GM11168 (cell line): ENCODE measurements around the gene TPRA1.

ENCODE experiments used
- in situ Hi-C: fragments of 300-500 bp; cut with MboI; formaldehyde crosslinking; loops from one replicate; pipeline ENCODE4 v1.12.0; 2022; ENCODE audit warnings: low sequenced_read_pairs; ENCODE audit not compliant: unreplicated experiment

TPRA1 gene

DNA sequence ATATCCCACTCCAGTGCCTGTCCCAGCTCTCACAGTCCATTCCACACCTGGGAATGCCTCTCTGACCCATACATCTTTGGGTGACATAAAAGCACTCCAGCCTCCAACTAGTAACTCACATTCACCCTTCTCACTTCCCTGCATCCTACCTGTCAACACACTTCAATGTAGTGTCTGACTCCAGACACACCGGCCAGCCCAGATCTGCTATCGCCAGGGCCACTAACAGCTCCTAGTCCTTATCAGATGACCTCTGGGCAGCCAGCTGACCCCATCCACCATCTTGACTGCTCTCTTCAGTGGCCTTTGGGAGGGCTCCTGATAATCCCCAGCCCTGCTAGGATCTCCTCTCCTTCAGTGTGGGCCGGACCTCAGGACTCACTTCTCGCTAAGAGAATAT, 4.8 kb upstream of the TPRA1 start:
- in situ Hi-C loops: no loop called here

GRCh38 chr3:127593178-127593577, 2.6 kb upstream of the TPRA1 start:
- in situ Hi-C loops: no loop called here

DNA sequence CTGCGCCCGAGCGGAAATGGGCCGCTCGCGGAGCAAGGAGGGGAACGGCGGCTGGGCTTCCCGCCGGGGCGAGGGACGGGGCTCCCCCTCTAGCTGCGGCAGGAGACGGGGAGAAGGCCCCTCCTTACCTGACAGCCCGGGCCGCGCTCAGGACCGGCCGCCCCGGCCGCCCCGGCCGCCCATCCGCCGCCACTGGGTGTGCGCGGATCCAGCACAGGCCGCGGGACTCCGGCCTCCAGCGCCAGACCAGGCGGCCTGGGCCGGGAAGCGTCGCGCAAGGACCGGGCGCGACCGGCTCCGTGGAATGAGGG, 296 bp downstream of the TPRA1 start:
- in situ Hi-C loops: no loop called here

- in situ Hi-C loops: no loop called here
Observed at GRCh38 chr3:127589600-127590281, 792 bp downstream of the TPRA1 start.

DNA sequence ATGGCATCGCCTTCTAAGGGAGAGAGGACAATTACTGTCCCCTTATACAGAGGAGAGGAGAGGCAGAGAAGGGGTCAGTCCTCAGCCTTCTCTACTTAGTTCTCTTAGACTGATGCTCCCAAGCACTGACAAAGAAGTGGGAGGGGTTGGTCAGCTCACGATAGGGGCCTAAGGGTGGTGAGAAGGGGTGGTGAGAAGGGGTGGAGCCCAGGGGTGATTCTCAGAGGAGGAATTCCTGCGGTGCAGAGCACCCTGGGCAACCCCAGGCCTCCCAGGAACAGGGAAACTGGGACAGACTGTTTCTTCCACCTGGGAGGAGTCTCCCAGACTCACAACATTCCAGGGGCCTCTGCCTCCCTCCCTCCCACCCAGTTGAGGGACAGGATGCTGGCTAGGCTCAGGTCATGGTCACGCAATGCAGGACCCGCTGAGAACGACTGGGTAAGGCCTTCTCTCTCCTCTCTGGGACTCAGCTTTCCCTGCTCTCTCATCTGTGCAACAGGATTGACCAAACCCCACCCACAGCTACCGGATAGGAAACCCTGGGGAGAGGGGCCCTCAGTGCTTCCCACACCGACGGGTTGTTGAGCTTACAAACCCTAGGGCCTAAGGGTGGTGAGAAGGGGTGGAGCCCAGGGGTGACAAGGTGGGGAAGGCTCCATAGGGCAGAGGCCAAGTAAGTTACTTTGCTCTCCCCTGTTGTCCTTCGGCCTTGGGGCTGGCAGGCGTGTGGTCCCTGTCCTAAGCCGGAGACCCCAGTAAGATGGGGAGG, 1.5 kb downstream of the TPRA1 start:
- in situ Hi-C loops: no loop called here

DNA sequence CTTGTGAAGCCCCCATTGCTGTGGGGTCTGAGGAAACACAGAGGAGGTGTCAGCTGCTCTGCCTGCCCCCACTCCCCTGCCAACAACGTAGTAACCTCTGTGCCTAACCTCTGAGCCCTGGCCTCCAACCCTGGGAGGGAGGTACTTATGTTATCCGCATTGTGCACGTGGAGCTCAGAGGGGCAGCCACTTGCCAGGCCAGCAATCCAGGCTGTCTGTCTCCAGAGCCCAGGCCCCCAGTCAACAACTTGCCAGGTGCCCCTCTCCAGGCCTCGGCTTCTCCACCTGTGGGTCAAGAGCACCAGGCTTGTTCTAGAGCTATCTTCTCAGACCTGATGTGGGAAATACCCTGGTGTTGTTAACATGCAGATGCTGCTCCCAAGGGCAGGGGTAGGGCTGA, 2.7 kb downstream of the TPRA1 start:
- in situ Hi-C loops: no loop called here

GRCh38 chr3:127585813-127586413, 4.6 kb downstream of the TPRA1 start:
- in situ Hi-C loops: no loop called here

DNA sequence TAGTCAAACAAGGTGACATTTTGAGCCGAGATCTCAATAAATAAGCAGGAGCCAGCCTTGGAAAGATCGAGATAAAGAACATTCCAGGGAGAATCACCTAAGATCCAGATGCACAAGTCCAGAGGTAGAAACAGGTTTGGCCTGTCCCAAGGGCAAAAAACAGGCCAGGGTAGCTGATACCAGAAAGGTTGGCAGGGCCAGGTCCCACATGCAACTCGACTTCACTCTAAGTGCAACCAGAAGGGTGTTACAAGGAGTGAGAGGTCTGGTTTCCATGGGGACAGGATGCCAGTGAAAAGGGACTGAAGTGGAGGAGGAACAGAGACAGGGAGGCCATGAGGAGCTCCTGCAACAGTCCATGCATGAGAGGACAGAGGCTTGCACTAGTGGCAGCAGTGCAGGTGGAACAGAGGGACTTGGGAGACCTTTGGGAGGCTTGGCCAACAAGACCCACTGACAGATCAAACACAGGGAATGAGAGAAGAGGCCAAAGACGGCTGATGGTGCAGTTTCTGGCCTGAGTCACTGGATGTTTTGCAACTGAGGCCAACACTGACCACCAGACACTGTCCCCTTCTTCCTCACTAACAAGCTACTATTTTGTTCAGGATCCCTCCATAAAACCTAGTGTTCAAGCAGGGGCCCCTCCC, 5.2 kb downstream of the TPRA1 start:
- in situ Hi-C loops: no loop called here

DNA sequence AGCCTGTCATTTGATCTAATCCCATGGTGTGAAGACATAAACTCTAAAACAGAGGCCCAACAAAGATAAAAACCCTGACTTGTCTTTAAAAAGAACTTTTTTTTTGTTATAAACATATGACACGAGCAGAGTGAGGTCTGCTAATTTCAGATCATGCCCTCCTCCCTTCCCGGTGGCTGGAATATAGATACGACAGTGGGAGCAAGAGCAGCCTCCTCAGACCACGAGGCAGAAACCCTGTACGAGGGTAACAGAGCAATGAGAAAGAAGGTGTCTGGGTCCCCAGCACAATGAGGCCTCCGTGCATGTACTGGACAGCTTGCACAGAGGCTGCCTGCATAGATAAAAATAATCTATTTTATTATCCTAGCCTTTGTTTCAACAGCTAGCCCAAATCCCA, 5.8 kb downstream of the TPRA1 start:
- in situ Hi-C loops: no loop called here

- in situ Hi-C loops: no loop called here
Observed at GRCh38 chr3:127580327-127581060, 10.0 kb downstream of the TPRA1 start.

- in situ Hi-C loops: no loop called here
Observed at GRCh38 chr3:127578802-127579201, 11.7 kb downstream of the TPRA1 start.

DNA sequence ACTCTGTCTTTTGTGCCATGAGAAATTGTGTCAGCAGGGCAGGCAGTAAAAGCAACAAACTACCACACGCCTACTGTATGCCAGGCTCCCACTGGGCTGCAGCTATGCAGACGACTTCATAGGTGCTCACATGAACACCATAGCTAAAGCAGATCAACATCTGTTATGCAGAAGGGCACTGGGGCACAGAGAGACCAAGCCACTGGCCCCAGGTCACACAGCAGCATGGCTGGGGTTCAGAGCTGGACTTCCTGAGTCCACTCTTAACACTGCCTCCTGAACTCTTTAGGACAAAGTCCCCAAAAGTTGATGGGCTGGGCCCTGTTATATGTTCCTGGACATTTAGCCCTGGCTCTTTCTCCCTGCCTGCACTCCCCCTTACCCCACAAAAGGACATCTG, 12.4 kb downstream of the TPRA1 start:
- in situ Hi-C loops: no loop called here

GRCh38 chr3:127577448-127577847, 13.1 kb downstream of the TPRA1 start:
- in situ Hi-C loops: no loop called here

GRCh38 chr3:127574880-127575878, 15.4 kb downstream of the TPRA1 start:
- in situ Hi-C loops: no loop called here

- in situ Hi-C loops: no loop called here
Observed at GRCh38 chr3:127573912-127574311, 16.6 kb downstream of the TPRA1 start.

GRCh38 chr3:127573401-127573800, 17.1 kb downstream of the TPRA1 start:
- in situ Hi-C loops: no loop called here

GRCh38 chr3:127572735-127573134, 17.8 kb downstream of the TPRA1 start:
- in situ Hi-C loops: no loop called here

DNA sequence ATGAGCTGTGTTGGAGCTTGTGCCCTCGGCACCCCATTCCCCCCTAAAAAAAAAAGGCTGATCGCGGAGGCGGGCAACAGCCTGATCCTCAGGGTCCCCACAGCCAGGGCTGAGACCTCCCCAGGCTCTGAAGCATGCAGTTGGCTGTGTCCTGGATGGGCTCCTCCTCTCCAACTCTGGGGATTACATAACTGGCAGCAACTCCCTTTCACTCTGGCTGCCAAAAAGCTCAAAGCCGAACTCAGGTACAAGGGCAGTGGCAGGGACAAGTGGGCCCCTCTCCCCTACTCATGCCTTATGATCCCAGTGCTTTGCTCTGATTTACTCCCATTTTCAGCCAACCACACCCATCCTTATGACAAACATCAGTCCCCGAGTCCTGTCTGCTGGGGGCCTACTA, 18.3 kb downstream of the TPRA1 start:
- in situ Hi-C loops: no loop called here

DNA sequence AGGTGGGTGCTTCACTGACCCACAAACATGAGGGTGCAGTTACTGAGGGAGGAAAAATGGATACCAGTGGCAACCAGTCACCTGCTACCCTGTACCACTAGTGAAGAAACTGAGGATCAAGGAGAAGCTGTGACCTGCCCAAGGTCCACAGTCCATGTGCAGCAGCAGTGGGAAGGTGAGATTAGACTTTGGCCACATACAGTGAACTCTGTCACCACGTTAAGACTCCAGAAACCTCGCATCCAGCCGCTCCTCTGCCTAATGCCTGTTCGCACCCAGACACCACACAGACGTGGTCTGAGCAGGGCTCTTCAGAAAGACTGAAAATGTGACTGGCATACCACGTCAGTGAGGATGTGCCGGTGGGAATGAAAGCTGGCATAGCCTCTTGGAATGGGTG, 20.0 kb downstream of the TPRA1 start:
- in situ Hi-C loops: no loop called here
